PC-9 (cell line): ENCODE results near the gene DHRS7C. TPM values are rescaled to one million over a fixed set of nuclear protein-coding genes. Genes with fewer than 3 reads are reported as not detected.
"Not testable (repeated sequence)": the region's sequence is repeated elsewhere in the genome, so short reads cannot be mapped to it uniquely, and the experiment has no call there.

Source experiments
- BruUV-seq: library from RNA; stranded (reverse); fragments of 400-500 nt; replicated peaks from 2 replicates; lab custom pipeline; 2021; lab: Mats Ljungman, UMichigan
- CTCF ChIA-PET: fragments of 300-600 bp; sonication (Branson Sonifier 250); formaldehyde crosslinking; loops from one replicate; lab custom pipeline; 2022; ENCODE audit warnings: antibody characterized with exemption; lab: Charles Lee
- POLR2A ChIA-PET: fragments of 300-600 bp; sonication (Branson Sonifier 250); formaldehyde crosslinking; loops from one replicate; lab custom pipeline; 2022; ENCODE audit warnings: antibody characterized with exemption; ENCODE audit not compliant: unreplicated experiment; lab: Charles Lee
- DNase-seq, 2 experiments: peaks; one replicate each; pipeline versions ENCODE4 v3.0.0 to v3.0.0-alpha.2; 2015 to 2022; ENCODE audit warnings: mixed read lengths in 1 of 2
- H2AFZ ChIP-seq: fragments of 200-600 bp; sonication (generic); 2 replicates; pipeline ENCODE4 v1.8.1; 2017; ENCODE audit warnings: antibody characterized with exemption
- H3F3A ChIP-seq: fragments of 200-600 bp; sonication (generic); 2 replicates; pipeline ENCODE4 v1.8.1; 2017; ENCODE audit warnings: antibody characterized with exemption, mild to moderate bottlenecking, low read depth; ENCODE audit not compliant: insufficient read depth
- H3K27ac ChIP-seq: fragments of 200-600 bp; sonication (generic); 2 replicates; pipeline ENCODE4 v1.6.1; 2016; ENCODE audit warnings: mixed run types
- H3K27me3 ChIP-seq: fragments of 200-600 bp; sonication (generic); 2 replicates; pipeline ENCODE4 v1.6.1; 2016; ENCODE audit warnings: low read depth, mixed run types; ENCODE audit not compliant: insufficient read depth
- H3K36me3 ChIP-seq: fragments of 200-600 bp; sonication (generic); 2 replicates; pipeline ENCODE4 v1.6.1; 2016; ENCODE audit warnings: low read depth, mixed run types
- H3K4me1 ChIP-seq: fragments of 200-600 bp; sonication (generic); replicated peaks from 2 replicates; pipeline ENCODE4 v1.6.1; 2016; ENCODE audit warnings: mixed run types; ENCODE audit not compliant: insufficient read depth
- H3K4me2 ChIP-seq: fragments of 200-600 bp; sonication (generic); 2 replicates; pipeline ENCODE4 v1.6.1; 2017; ENCODE audit warnings: mixed run types
- H3K4me3 ChIP-seq: fragments of 200-600 bp; sonication (generic); 2 replicates; pipeline ENCODE4 v1.6.1; 2016; ENCODE audit warnings: mixed run types
- H3K79me2 ChIP-seq: fragments of 200-600 bp; sonication (generic); 2 replicates; pipeline ENCODE4 v1.6.1; 2017; ENCODE audit warnings: low read depth, mixed run types
- H3K9me2 ChIP-seq: fragments of 200-600 bp; sonication (generic); 2 replicates; pipeline ENCODE4 v1.8.1; 2017; ENCODE audit warnings: mild to moderate bottlenecking; ENCODE audit not compliant: insufficient read depth
- H3K9me3 ChIP-seq: fragments of 200-600 bp; sonication (generic); 2 replicates; pipeline ENCODE4 v1.8.1; 2016; ENCODE audit warnings: low read depth; ENCODE audit not compliant: insufficient read depth
- H4K20me1 ChIP-seq: fragments of 200-600 bp; sonication (generic); 2 replicates; pipeline ENCODE4 v1.8.1; 2017; ENCODE audit not compliant: insufficient read depth
- EZH2 ChIP-seq: fragments of 200-600 bp; sonication (generic); IDR thresholded peaks from 2 replicates; pipeline ENCODE4 v1.8.0; 2017; ENCODE audit warnings: antibody characterized with exemption, low read depth
- intact Hi-C: fragments of 100-400 bp; cut with micrococcal nuclease; formaldehyde crosslinking; loops from one replicate; pipeline ENCODE4 v1.10.0; 2022; ENCODE audit not compliant: unreplicated experiment
- total RNA-seq: library from RNA; stranded (reverse); gene quantifications from 2 replicates; pipeline ENCODE4 v1.2.3, GENCODE V29; 2021
- TF ChIP-seq, protein P1 (sequence below): fragments of 200-600 bp; sonication (generic); conservative IDR thresholded peaks from 2 replicates; pipeline ENCODE4 v1.6.1; 2017; ENCODE audit warnings: mixed run types, antibody characterized with exemption, mild to moderate bottlenecking, moderate library complexity

DHRS7C gene
- total RNA-seq, 1 experiment from 2014 or later: not detected

DNA sequence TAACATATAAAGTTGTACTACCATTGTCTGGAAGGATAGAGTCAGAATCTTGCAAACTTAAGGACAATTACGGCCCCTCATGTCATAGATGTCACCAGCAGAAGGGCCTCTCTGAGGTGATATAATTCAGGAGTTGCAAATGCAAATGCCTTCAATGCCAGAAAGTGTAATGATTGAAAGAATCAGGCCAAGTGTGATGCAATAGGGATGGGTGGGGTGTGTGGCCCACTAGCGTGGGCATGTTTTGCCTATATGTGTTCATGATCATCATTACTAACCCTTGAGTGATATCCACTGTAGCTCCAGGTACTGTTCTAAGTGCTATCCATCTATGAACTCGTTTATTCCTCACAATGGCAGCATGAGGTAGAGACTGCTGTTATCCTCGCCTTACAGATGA is 1.1 kb downstream of the DHRS7C start:
- H3K27me3 ChIP-seq: no peaks in the 10 kb centered on the region
- no peak overlapping the region for H2AFZ ChIP-seq
- H3K4me2 ChIP-seq: no peak overlapping the region
- H3K4me3 ChIP-seq: no peak overlapping the region
- ChIA-PET CTCF (no interaction called here), POLR2A (no interaction called here)
- H3K36me3 ChIP-seq: no peaks in the 10 kb centered on the region
- intact Hi-C loops: no loop called here
- H3K79me2 ChIP-seq: no peaks in the 10 kb centered on the region
- no peaks in the 10 kb centered on the region for H4K20me1 ChIP-seq
- no peaks in the 10 kb centered on the region for H3K9me2 ChIP-seq
- no peaks in the 10 kb centered on the region for H3F3A ChIP-seq
- no peak for DNase-seq
- H3K27ac ChIP-seq: no peak overlapping the region
- no peaks in the 10 kb centered on the region for H3K9me3 ChIP-seq
- TF ChIP-seq, protein P1, sequence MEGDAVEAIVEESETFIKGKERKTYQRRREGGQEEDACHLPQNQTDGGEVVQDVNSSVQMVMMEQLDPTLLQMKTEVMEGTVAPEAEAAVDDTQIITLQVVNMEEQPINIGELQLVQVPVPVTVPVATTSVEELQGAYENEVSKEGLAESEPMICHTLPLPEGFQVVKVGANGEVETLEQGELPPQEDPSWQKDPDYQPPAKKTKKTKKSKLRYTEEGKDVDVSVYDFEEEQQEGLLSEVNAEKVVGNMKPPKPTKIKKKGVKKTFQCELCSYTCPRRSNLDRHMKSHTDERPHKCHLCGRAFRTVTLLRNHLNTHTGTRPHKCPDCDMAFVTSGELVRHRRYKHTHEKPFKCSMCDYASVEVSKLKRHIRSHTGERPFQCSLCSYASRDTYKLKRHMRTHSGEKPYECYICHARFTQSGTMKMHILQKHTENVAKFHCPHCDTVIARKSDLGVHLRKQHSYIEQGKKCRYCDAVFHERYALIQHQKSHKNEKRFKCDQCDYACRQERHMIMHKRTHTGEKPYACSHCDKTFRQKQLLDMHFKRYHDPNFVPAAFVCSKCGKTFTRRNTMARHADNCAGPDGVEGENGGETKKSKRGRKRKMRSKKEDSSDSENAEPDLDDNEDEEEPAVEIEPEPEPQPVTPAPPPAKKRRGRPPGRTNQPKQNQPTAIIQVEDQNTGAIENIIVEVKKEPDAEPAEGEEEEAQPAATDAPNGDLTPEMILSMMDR: no peak
- TF ChIP-seq EZH2: no peak
- no TSS peak for BruUV-seq
- H3K4me1 ChIP-seq: no peaks in the 10 kb centered on the region

GRCh38 chr17:9788601-9789000 is 2.8 kb downstream of the DHRS7C start:
- intact Hi-C loops: no loop called here
- H4K20me1 ChIP-seq: no peaks in the 10 kb centered on the region
- BruUV-seq: no TSS peak
- H3K27me3 ChIP-seq: no peaks in the 10 kb centered on the region
- no peaks in the 10 kb centered on the region for H3K4me1 ChIP-seq
- ChIA-PET POLR2A (no interaction called here), CTCF (no interaction called here)
- H3K4me3 ChIP-seq: no peak overlapping the region
- no peaks in the 10 kb centered on the region for H3K36me3 ChIP-seq
- no peak for TF ChIP-seq EZH2
- TF ChIP-seq, protein P1: no peak
- H2AFZ ChIP-seq: no peak overlapping the region
- no peak overlapping the region for H3K27ac ChIP-seq
- no peaks in the 10 kb centered on the region for H3F3A ChIP-seq
- no peak overlapping the region for H3K4me2 ChIP-seq
- H3K79me2 ChIP-seq: no peaks in the 10 kb centered on the region
- H3K9me3 ChIP-seq: no peaks in the 10 kb centered on the region
- DNase-seq: no peak
- H3K9me2 ChIP-seq: no peaks in the 10 kb centered on the region

DNA sequence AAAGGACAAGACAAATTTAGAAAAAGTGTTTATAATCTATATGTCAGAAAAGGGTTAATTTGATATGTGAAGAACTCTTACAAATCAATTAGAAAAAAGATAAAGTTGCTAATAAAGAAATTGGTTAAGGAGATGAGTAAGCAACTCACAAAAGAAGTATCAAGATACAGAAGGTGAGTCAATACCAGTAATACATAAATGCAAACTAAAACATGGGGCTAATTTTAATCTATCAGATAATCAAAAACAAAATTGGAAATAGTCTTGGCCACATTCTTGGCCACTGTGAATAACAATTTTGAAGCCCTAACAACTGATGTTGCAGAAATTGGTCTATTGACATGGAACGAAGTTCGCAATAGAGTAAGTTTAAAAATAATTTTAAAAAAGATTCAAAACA is 6.8 kb downstream of the DHRS7C start:
- no peaks in the 10 kb centered on the region for H3K9me2 ChIP-seq
- BruUV-seq: no TSS peak
- ChIA-PET POLR2A (no interaction called here), CTCF (no interaction called here)
- no peaks in the 10 kb centered on the region for H3K79me2 ChIP-seq
- no peaks in the 10 kb centered on the region for H4K20me1 ChIP-seq
- no peaks in the 10 kb centered on the region for H3K27me3 ChIP-seq
- no peaks in the 10 kb centered on the region for H3K36me3 ChIP-seq
- H3K9me3 ChIP-seq: no peaks in the 10 kb centered on the region
- H3F3A ChIP-seq: no peaks in the 10 kb centered on the region
- no peak overlapping the region for H2AFZ ChIP-seq
- no peak for DNase-seq
- H3K4me2 ChIP-seq: no peak overlapping the region
- H3K4me1 ChIP-seq: no peaks in the 10 kb centered on the region
- intact Hi-C loops: no loop called here
- H3K27ac ChIP-seq: no peak overlapping the region
- no peak for TF ChIP-seq EZH2
- TF ChIP-seq, protein P1: no peak
- no peak overlapping the region for H3K4me3 ChIP-seq

DNA sequence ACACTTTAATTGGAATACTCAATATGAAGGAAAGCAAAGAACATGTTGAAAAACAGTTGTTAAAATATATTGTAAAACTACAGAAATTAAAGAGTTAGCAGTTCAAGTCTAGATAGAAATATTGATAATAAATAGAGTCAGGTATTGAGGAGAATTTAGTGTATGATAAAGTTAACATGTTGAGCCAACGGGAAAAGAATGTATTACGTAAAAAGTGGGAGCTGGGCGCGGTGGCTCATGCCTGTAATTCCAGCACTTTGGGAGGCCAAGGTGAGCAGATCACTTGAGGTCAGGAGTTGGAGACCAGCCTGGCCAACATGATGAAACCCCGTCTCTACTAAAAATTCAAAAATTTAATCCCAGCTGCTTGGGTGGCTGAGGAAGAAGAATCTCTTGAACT is 7.9 kb downstream of the DHRS7C start:
- POLR2A ChIA-PET, intact Hi-C loops, H3F3A ChIP-seq, H3K9me2 ChIP-seq, H3K27me3 ChIP-seq, CTCF ChIA-PET, H2AFZ ChIP-seq, H3K9me3 ChIP-seq, H3K4me3 ChIP-seq, H3K27ac ChIP-seq, H4K20me1 ChIP-seq, H3K4me2 ChIP-seq, BruUV-seq, DNase-seq, H3K4me1 ChIP-seq, H3K79me2 ChIP-seq, H3K36me3 ChIP-seq: not testable (repeated sequence)
